Activated CD8-positive, alpha-beta memory T cell treated with anti-CD3 and anti-CD28 coated beads for 36 hours (primary cell): ENCODE measurements around the gene ZSCAN21. TPM values are rescaled to one million over a fixed set of nuclear protein-coding genes. Genes with fewer than 3 reads are reported as not detected.

ENCODE experiments used
- CTCF ChIA-PET: fragments of 350-600 bp; sonication (Branson Sonifier 250); formaldehyde crosslinking; loops from one replicate; lab custom pipeline; 2021; ENCODE audit warnings: antibody characterized with exemption; lab: Charles Lee
- POLR2A ChIA-PET: fragments of 350-600 bp; sonication (Branson Sonifier 250); formaldehyde crosslinking; loops from one replicate; lab custom pipeline; 2021; ENCODE audit warnings: antibody characterized with exemption; lab: Charles Lee
- total RNA-seq, 2 experiments: library from RNA; stranded (reverse); gene quantifications; one replicate each; pipeline ENCODE4 v1.2.3, GENCODE V29; 2021

ZSCAN21 gene
- total RNA-seq, 2 experiments from 2014 or later, result 9.6 to 9.9 TPM

GRCh38 chr7:100089458-100090196 is 40.1 kb downstream of the ZSCAN21 start:
- POLR2A ChIA-PET, result interaction anchor here (0.6 to 6.1 kb wide), 3 partner anchors 11 to 28 kb away, joined by 3 to 45 read pairs (median 11); partner anchors contain the start of genes AP4M1 and MCM7
- CTCF ChIA-PET, result interaction anchor here (1.2 to 2.3 kb wide), 2 partner anchors 36 to 51 kb away, joined by 3 to 7 read pairs; partner anchors contain the start of gene MBLAC1

DNA sequence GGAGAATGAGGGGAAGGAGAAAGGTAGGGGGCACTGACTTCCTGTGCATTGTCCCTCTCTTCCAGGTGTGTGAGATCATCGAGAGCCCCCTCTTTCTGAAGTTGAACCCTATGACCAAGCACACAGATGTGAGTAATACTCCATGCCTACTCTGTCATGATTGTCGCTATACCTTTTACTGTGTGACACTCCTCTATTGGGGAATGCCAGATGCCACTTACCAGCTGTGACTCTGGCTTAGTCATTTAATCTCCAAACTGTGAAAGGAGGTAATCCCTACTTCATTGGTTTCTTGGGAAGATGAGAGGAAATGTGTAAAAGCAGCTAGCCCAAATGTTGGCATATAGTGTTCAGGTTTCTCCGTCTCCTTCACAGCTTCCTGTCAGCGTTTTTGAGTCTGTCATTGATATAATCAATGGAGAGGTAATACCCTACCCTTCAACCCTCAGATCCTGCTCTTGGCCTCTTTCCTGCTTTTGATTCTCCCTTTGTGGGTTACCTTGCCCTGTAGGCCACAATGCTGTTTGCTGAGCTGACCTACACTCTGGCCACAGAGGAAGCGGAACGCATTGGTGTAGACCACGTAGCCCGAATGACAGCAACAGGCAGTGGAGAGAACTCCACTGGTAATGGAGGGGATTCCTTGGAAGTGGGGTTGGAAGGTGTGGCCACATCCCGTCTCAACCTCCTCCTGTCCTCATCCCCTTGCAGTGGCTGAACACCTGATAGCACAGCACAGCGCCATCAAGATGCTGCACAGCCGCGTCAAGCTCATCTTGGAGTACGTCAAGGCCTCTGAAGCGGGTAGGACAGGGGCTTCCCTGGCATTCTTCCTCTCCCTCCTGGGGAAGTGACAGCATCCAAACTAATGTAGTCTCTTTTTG is 41.2 kb downstream of the ZSCAN21 start:
- ChIA-PET POLR2A (interaction anchor here (0.6 to 6.1 kb wide), 4 partner anchors 8 to 66 kb away, joined by 3 to 45 read pairs (median 3); partner anchors contain the start of genes AP4M1 and MCM7), CTCF (interaction anchor here (0.6 to 2.3 kb wide), 5 partner anchors 11 to 401 kb away, joined by 3 to 7 read pairs (median 3); partner anchors contain the start of gene MBLAC1)

DNA sequence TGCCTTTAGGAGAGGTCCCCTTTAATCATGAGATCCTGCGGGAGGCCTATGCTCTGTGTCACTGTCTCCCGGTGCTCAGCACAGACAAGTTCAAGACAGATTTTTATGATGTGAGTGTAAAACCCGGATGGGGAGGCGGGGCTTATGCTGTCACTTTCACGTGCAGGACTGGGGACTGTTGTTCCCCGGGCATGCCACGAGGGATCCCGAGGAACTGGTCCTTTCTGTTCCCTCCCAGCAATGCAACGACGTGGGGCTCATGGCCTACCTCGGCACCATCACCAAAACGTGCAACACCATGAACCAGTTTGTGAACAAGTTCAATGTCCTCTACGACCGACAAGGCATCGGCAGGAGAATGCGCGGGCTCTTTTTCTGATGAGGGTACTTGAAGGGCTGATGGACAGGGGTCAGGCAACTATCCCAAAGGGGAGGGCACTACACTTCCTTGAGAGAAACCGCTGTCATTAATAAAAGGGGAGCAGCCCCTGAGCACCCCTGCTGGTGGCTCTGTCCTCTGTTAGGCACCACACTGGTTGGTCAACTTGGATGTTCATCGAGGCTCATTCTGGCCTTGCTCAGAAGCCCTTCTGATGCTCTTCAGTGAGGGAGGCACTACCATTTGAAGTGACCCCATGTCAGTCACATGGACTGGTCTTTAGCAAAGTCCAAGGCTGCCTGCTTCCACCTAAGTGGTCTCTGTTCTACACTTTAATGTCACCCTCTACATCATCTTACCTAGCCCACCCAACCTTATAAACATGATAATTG is 42.0 kb downstream of the ZSCAN21 start:
- POLR2A ChIA-PET, result interaction anchor here (0.9 to 6.1 kb wide), 2 partner anchors 9 kb away, joined by 3 to 45 read pairs; partner anchors contain the start of genes AP4M1 and MCM7
- CTCF ChIA-PET, result interaction anchor here (1.5 to 2.3 kb wide), 2 partner anchors 11 to 34 kb away, joined by 4 to 7 read pairs; partner anchors contain the start of gene MBLAC1

- CTCF ChIA-PET, result interaction anchor here (0.6 kb wide), 1 partner anchor 553 kb away, joined by 3 read pairs; no protein-coding TSS in a partner anchor
- POLR2A ChIA-PET, result interaction anchor here (0.7 to 6.1 kb wide), 2 partner anchors 8 to 41 kb away, joined by 3 to 45 read pairs; partner anchors contain the start of genes AP4M1 and MCM7
Observed at GRCh38 chr7:100093054-100093453, 43.5 kb downstream of the ZSCAN21 start.

DNA sequence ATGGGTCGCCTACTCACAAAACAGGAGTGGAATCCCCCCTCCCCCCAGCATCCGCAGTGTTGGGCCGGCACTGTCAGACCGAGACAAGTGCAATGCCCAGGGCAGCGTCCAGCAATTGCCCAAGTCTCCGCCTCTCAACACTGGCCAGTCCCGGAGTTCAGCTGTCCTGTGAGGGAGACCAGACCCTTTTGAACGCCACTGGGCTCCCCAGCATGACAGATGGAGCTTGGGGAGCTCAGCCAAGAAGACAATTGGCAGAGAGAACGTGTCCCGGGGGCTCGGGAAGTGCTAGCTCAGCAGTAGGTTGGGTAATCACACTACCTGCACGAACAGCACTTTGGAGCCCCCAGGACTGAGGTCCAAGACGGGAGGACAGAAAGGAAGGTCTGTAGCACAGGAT is 43.9 kb downstream of the ZSCAN21 start:
- ChIA-PET POLR2A (interaction anchor here (6.1 kb wide), 1 partner anchor 7 kb away, joined by 45 read pairs; the partner anchor contains the start of genes AP4M1 and MCM7), CTCF (no interaction called here)

DNA sequence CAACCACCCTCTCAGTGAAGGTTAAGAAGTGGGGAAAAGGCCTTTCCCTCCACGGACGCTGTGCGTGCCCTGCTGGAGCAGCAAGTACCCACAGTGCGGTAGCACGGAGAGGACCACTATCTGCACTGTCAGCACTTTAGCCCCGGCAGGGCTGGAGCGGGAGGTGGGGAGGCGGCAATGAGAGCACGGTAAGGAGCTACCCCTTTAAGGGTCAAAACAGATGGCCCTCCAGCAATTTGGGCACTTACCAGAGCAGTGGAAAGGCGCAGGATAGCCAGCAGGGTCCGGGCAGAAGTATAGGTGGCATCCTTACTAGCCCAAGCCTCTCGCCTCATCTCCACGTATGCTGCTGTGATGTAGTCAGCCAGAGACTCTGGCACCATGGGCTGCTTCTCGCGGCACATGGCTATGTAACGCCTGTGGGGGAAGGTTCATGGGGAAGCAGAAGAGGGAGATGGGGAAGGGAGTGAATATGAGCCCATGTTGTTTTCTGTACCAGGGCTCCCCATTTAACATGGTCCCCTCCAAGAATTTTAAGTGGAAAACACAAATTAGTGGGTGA is 44.4 kb downstream of the ZSCAN21 start:
- ChIA-PET POLR2A (interaction anchor here (6.1 kb wide), 1 partner anchor 7 kb away, joined by 45 read pairs; the partner anchor contains the start of genes AP4M1 and MCM7), CTCF (no interaction called here)

DNA sequence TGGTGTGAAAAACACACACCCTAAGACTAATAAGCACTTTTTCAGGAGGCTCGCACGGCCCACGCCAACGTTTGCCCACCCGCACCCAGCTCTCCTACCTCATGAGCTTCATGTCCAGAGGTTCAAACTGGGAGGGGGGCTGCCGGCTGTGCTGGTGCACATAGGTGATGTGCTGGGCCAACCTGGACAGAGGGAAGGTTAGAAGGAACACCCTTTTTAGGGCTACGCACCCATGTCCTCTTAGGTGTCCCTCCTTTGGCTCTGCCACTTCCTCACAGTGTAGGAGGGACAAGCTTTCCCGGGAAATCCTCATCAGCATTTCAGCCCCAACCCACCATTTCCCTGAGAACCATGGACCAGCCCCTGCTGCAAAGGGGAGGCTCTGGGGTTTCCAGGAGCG is 45.7 kb downstream of the ZSCAN21 start:
- POLR2A ChIA-PET, result interaction anchor here (0.8 to 1.4 kb wide), 3 partner anchors 9 to 25 kb away, joined by 3 to 6 read pairs (median 3); partner anchors contain the start of gene CNPY4

DNA sequence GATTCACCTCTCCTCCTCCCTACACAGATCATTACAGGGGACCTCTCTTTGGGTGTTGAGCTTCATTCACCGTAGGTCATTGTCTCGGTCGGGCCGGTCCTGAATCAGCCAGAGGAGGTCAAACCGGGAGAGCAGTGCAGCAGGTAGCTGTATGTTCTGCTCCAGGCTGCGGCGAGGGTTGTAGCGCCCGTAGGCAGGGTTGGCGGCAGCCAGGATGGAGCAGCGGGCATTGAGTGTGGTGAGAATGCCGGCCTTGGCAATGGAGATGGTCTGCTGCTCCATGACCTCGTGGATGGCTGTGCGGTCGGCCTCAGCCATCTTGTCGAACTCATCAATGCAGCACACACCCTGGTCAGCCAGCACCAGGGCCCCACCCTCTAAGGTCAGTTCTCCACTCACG is 46.1 kb downstream of the ZSCAN21 start:
- CTCF ChIA-PET, result no interaction called here
- POLR2A ChIA-PET, result interaction anchor here (0.8 to 1.4 kb wide), 3 partner anchors 9 to 25 kb away, joined by 3 to 6 read pairs (median 3); partner anchors contain the start of gene CNPY4

More for the DNA sequence above, 45.7 kb downstream of the ZSCAN21 start:
- CTCF ChIA-PET, result interaction anchor here (0.9 kb wide), 1 partner anchor 34 kb away, joined by 3 read pairs; no protein-coding TSS in a partner anchor

DNA sequence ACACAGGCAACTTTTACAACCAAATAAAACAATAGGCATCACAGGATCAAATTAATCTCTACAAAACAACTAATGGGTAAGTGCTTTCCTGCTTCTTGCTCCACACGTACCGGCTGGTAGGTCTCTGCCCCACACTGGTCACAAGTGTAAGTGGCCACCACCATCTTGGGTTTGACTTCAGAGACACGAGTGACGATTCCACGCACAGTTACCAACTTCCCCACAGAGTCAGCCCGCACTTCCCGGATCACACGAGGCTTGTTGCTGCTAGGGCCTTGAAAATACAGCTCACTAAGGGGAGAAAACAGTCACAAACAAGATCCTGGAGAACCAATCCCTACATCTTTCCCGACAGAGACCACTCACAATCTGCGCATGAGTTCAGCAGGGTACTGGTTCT is 49.3 kb downstream of the ZSCAN21 start:
- ChIA-PET CTCF (interaction anchor here (0.9 to 1.3 kb wide), 3 partner anchors 12 to 182 kb away, joined by 3 to 4 read pairs (median 4); no protein-coding TSS in a partner anchor), POLR2A (no interaction called here)

DNA sequence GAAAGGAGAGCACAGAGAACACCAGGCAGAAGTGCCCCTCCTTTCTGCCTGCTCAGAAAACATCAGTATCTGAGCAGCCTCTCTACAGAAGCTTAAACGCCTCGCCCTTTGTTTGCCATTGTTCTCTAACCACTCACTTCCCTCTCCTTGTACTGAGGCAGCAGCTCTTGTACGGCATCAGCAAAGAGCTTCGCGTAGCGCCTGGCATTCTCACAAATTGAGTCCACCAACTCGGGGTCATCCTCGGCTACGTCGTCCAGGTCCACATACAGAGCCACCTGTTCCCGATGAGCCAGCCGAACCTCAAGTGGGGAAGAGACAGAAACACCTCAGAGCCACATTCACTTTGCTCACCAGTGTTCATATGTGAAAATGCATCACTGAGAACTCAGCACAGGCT is 49.9 kb downstream of the ZSCAN21 start:
- POLR2A ChIA-PET, result interaction anchor here (3.3 kb wide), 1 partner anchor 9 kb away, joined by 45 read pairs; the partner anchor contains the start of gene COPS6
- CTCF ChIA-PET, result interaction anchor here (0.9 to 1.3 kb wide), 4 partner anchors 13 to 182 kb away, joined by 3 to 5 read pairs (median 4); partner anchors contain the start of gene LAMTOR4

DNA sequence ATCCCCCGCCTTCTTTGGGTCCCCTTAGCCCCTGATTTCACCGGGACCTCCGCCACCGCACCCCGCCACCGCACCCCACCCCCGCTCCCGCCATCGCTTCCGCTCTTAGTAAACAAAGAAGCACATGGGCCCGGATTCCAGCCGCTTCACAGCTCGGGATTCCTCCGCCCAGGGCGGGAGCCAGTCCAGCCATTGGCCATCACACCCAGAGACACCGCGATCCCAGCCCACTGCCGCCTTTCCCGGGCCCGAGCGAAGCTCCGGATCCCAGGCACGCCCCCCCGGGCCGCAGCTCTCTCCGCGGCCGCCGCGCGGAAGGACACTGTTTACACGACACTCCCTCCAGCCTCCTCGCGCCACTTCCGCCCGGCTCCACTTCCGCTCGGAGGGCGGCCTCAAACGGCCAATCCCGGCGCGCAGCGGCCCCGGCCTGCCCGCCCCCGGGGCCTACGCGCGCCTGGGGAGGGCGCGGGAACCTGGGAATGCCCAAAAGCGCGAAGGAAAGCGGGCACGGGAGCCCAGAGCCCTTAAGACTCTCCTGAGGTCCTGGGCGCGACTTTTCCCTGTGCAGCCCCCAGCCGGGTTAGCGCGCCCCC is 50.9 kb downstream of the ZSCAN21 start:
- POLR2A ChIA-PET, result interaction anchor here (0.6 to 3.3 kb wide), 9 partner anchors 10 to 296 kb away, joined by 3 to 45 read pairs (median 9); partner anchors contain the start of genes COPS6 and MBLAC1
- CTCF ChIA-PET, result interaction anchor here (0.9 to 2.7 kb wide), 5 partner anchors 18 to 51 kb away, joined by 3 to 11 read pairs (median 5); partner anchors contain the start of genes LAMTOR4 and ZSCAN21

DNA sequence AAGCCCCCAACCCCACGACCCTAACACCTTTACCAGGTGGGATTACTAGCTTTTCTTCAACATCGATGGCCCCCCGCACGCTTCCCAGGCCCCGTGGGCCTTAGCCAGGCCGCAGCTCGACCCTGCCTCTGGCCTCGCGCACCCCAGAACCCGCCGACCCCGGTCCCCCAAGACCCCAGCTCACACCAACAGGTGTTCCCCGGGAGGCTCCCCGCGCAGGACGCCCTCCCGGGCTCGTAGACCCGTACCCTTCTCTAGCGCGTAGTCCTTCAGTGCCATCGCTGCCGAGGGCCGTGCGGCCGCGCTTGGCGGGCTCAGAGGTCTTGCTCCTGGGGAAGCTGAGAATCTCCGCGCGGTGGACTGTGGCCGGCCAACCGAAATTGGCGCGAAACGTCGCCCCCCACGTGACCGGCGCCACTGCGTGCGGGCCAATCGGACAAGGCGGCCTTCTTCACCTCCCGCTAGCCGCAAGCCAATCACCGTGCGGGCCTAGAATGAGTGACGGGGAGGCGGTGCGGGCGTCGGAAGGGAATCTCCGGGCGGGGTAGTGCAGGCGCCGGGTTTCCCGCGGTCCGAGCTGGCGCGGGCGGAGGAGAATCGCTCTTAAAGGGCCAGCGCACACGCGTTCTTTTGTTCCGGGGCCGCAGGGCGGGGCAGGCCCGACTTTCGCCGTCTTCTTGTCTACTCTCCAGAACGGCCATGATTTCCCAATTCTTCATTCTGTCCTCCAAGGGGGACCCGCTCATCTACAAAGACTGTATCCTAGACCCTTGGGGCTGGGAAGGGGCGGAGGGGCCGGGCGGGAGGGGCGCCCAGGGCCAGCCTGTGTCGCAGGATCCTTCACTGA is 51.7 kb downstream of the ZSCAN21 start, which contains the start of the genes AP4M1 and MCM7:
Gene AP4M1, plus strand, starts transcription at position 628 of the 847 bp plus-strand sequence. Its CDS starts 72 bp downstream, at position 700.
Gene MCM7, minus strand, starts transcription at position 382 of the 847 bp plus-strand sequence. Its CDS starts 103 bp downstream, at position 279.
- ChIA-PET CTCF (interaction anchor here (0.9 to 2.7 kb wide), 8 partner anchors 11 to 88 kb away, joined by 3 to 11 read pairs (median 4); no protein-coding TSS in a partner anchor), POLR2A (interaction anchor here (0.6 to 3.3 kb wide), 8 partner anchors 10 to 295 kb away, joined by 3 to 45 read pairs (median 6); partner anchors contain the start of genes COPS6 and MBLAC1)

GRCh38 chr7:100102950-100103840 is 53.6 kb downstream of the ZSCAN21 start:
- CTCF ChIA-PET, result interaction anchor here (1.1 to 1.4 kb wide), 3 partner anchors 20 to 28 kb away, joined by 3 to 6 read pairs (median 4); partner anchors contain the start of gene MBLAC1
- POLR2A ChIA-PET, result interaction anchor here (1.0 to 3.0 kb wide), 2 partner anchors 23 to 52 kb away, joined by 3 to 14 read pairs; partner anchors contain the start of gene MBLAC1

DNA sequence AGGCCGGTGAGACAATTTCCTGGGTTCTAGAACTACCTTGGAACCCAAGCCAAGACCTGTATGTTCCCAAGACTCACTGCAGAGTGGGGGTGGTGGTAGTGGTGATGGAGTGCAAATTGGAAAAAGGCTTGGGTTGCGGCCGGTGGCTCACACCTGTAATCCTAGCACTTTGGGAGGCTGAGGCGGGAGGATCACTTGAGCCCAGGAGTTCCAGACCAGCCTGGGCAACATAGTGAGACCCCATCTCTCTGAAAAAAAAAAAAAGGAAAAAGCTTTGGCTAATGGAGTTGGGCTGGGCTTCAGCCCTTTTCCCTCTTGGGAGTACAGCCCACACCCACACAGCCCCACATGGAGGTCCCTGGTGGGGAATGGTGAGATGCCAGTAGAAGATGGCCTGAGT is 56.0 kb downstream of the ZSCAN21 start:
- ChIA-PET POLR2A (no interaction called here), CTCF (no interaction called here)
